Astrocyte (in vitro differentiated cells and primary cell): ENCODE results near the gene RAD50. TPM values are rescaled to one million over a fixed set of nuclear protein-coding genes. Genes with fewer than 3 reads are reported as not detected.

Source experiments
- DNase-seq: peaks from one replicate; pipeline ENCODE4 v3.0.0-alpha.2; 2010; ENCODE audit warnings: low read depth
- FAIRE-seq: peaks from 2 replicates; lab custom pipeline; 2011; peaks lifted over from hg19 to GRCh38; lab: Jason Lieb, UNC
- H2AFZ ChIP-seq: 2 replicates; pipeline ENCODE4 v1.6.0; 2012; ENCODE audit warnings: low read depth, low read length, inconsistent platforms
- H3K27ac ChIP-seq: 2 replicates; pipeline ENCODE4 v1.5.1; 2011; ENCODE audit warnings: low read depth, low read length, inconsistent platforms
- H3K27me3 ChIP-seq: 2 replicates; pipeline ENCODE4 v1.6.0; 2011; ENCODE audit warnings: low read length, inconsistent platforms; ENCODE audit not compliant: insufficient read depth
- H3K36me3 ChIP-seq: 2 replicates; pipeline ENCODE4 v1.5.1; 2011; ENCODE audit warnings: low read length, inconsistent platforms; ENCODE audit not compliant: insufficient read depth
- H3K4me1 ChIP-seq: 2 replicates; pipeline ENCODE4 v1.5.1; 2011; ENCODE audit warnings: low read length, inconsistent platforms; ENCODE audit not compliant: insufficient read depth
- H3K4me2 ChIP-seq: 2 replicates; pipeline ENCODE4 v1.6.0; 2012; ENCODE audit warnings: low read length, inconsistent platforms
- H3K4me3 ChIP-seq: 2 replicates; pipeline ENCODE4 v1.5.1; 2011; ENCODE audit warnings: low read depth, mild to moderate bottlenecking, low read length, inconsistent platforms; ENCODE audit not compliant: insufficient read depth
- H3K79me2 ChIP-seq: 2 replicates; pipeline ENCODE4 v1.6.0; 2012; ENCODE audit warnings: mild to moderate bottlenecking, low read length, inconsistent platforms; ENCODE audit not compliant: insufficient read depth
- H3K9ac ChIP-seq: 2 replicates; pipeline ENCODE4 v1.6.0; 2012; ENCODE audit warnings: mild to moderate bottlenecking, low read length, inconsistent platforms
- H3K9me3 ChIP-seq: 2 replicates; pipeline ENCODE4 v1.5.1; 2012; ENCODE audit warnings: low read depth, mild to moderate bottlenecking, low read length, inconsistent platforms; ENCODE audit not compliant: insufficient read depth
- H4K20me1 ChIP-seq: 2 replicates; pipeline ENCODE4 v1.6.0; 2012; ENCODE audit warnings: low read length, inconsistent platforms; ENCODE audit not compliant: insufficient read depth
- H3K27ac Mint-ChIP-seq: one replicate; pipeline ENCODE4 v1.8.0; 2021; ENCODE audit warnings: mild to moderate bottlenecking, mixed read lengths; ENCODE audit not compliant: unreplicated experiment
- H3K27me3 Mint-ChIP-seq: one replicate; pipeline ENCODE4 v1.8.0; 2021; ENCODE audit warnings: low read depth, mixed read lengths; ENCODE audit not compliant: unreplicated experiment
- H3K36me3 Mint-ChIP-seq: one replicate; pipeline ENCODE4 v1.8.0; 2021; ENCODE audit warnings: low read depth, mixed read lengths; ENCODE audit not compliant: unreplicated experiment
- H3K4me1 Mint-ChIP-seq: one replicate; pipeline ENCODE4 v1.8.0; 2021; ENCODE audit warnings: low read depth, mixed read lengths; ENCODE audit not compliant: unreplicated experiment
- H3K4me3 Mint-ChIP-seq: one replicate; pipeline ENCODE4 v1.8.0; 2021; ENCODE audit warnings: mild to moderate bottlenecking, moderate library complexity, mixed read lengths; ENCODE audit not compliant: unreplicated experiment
- H3K9me3 Mint-ChIP-seq: one replicate; pipeline ENCODE4 v1.8.0; 2021; ENCODE audit warnings: mild to moderate bottlenecking, mixed read lengths; ENCODE audit not compliant: unreplicated experiment
- CTCF ChIP-seq: IDR thresholded peaks from 2 replicates; pipeline ENCODE4 v1.5.1; 2011; ENCODE audit warnings: low read depth, mild to moderate bottlenecking, inconsistent platforms, low read length, moderate library complexity; ENCODE audit not compliant: insufficient read depth
- EZH2 ChIP-seq: IDR thresholded peaks from 2 replicates; pipeline ENCODE4 v1.6.1; 2012; ENCODE audit warnings: mild to moderate bottlenecking, low read length, inconsistent platforms; ENCODE audit not compliant: insufficient read depth
- total RNA-seq: library from RNA; stranded (reverse); gene quantifications from 2 replicates; pipeline ENCODE4 v1.2.1, GENCODE V29; 2021

Gene RAD50
- total RNA-seq, 1 donor from 2014 or later, result 26.8 TPM

GRCh38 chr5:132601071-132601728 is 44.4 kb downstream of the RAD50 start:
- Histone ChIP-seq H3K4me3 (no peak overlapping the region), H3K9me3 (no peaks in the 10 kb centered on the region), H3K4me2 (no peak overlapping the region), H3K27ac (no peak overlapping the region), H3K36me3 (peaks cover 21% of the 10 kb centered on the region), H2AFZ (no peak overlapping the region), H3K9ac (no peak overlapping the region), H4K20me1 (no peaks in the 10 kb centered on the region), H3K27me3 (no peaks in the 10 kb centered on the region), H3K79me2 (no peaks in the 10 kb centered on the region), H3K4me1 (peaks cover 6% of the 10 kb centered on the region)
- Mint-ChIP-seq H3K36me3 (peaks cover 19% of the 10 kb centered on the region), H3K27me3 (no peaks in the 10 kb centered on the region), H3K4me1 (no peaks in the 10 kb centered on the region), H3K27ac (no peak overlapping the region), H3K4me3 (no peak overlapping the region), H3K9me3 (no peaks in the 10 kb centered on the region)
- FAIRE-seq (no peak), DNase-seq (peak; percentile 26)
- TF ChIP-seq EZH2, result no peak
- no peak for TF ChIP-seq CTCF

GRCh38 chr5:132607095-132607494 is 50.3 kb downstream of the RAD50 start:
- H3K36me3 Mint-ChIP-seq, result peaks cover 15% of the 10 kb centered on the region
- H3K27ac Mint-ChIP-seq, result no peak overlapping the region
- Histone ChIP-seq H3K4me1 (no peaks in the 10 kb centered on the region), H3K27me3 (no peaks in the 10 kb centered on the region), H2AFZ (no peak overlapping the region), H3K4me2 (no peak overlapping the region), H3K27ac (no peak overlapping the region), H4K20me1 (no peaks in the 10 kb centered on the region), H3K9me3 (no peaks in the 10 kb centered on the region), H3K4me3 (no peak overlapping the region), H3K36me3 (peaks cover 14% of the 10 kb centered on the region), H3K79me2 (no peaks in the 10 kb centered on the region), H3K9ac (no peak overlapping the region)
- peak; percentile 17 for DNase-seq
- H3K9me3 Mint-ChIP-seq, result no peaks in the 10 kb centered on the region
- no peaks in the 10 kb centered on the region for H3K27me3 Mint-ChIP-seq
- TF ChIP-seq CTCF (no peak), EZH2 (no peak)
- no peak overlapping the region for H3K4me3 Mint-ChIP-seq
- FAIRE-seq, result no peak
- H3K4me1 Mint-ChIP-seq, result no peaks in the 10 kb centered on the region

GRCh38 chr5:132608107-132608506 is 51.3 kb downstream of the RAD50 start:
- H3K4me1 ChIP-seq, result no peaks in the 10 kb centered on the region
- H2AFZ ChIP-seq, result no peak overlapping the region
- H3K27me3 Mint-ChIP-seq, result no peaks in the 10 kb centered on the region
- TF ChIP-seq EZH2, result no peak
- TF ChIP-seq CTCF, result no peak
- no peaks in the 10 kb centered on the region for H3K4me1 Mint-ChIP-seq
- no peaks in the 10 kb centered on the region for H4K20me1 ChIP-seq
- no peak overlapping the region for H3K4me3 ChIP-seq
- no peak overlapping the region for H3K27ac ChIP-seq
- no peaks in the 10 kb centered on the region for H3K9me3 Mint-ChIP-seq
- no peak overlapping the region for H3K27ac Mint-ChIP-seq
- FAIRE-seq (no peak), DNase-seq (no peak)
- peaks cover 15% of the 10 kb centered on the region for H3K36me3 Mint-ChIP-seq
- H3K4me2 ChIP-seq, result no peak overlapping the region
- no peaks in the 10 kb centered on the region for H3K79me2 ChIP-seq
- no peaks in the 10 kb centered on the region for H3K27me3 ChIP-seq
- H3K9me3 ChIP-seq, result no peaks in the 10 kb centered on the region
- H3K4me3 Mint-ChIP-seq, result no peak overlapping the region
- H3K36me3 ChIP-seq, result peaks cover 14% of the 10 kb centered on the region
- no peak overlapping the region for H3K9ac ChIP-seq
